Neural cell (in vitro differentiated cells): ENCODE results near the gene MCOLN3. TPM values are rescaled to one million over a fixed set of nuclear protein-coding genes. Genes with fewer than 3 reads are reported as not detected.
A peak's percentile ranks its signal among the peaks of the same experiment; 100 is the strongest.

Source experiments
- H2AFZ ChIP-seq: fragments of 200-600, 300-800 bp; sonication (generic), shearing (Covaris generic); 2 replicates; pipeline ENCODE4 v1.6.0; 2014; ENCODE audit warnings: low read depth, mild to moderate bottlenecking, antibody characterized with exemption, low read length, moderate library complexity
- H3F3A ChIP-seq: fragments of 200-600 bp; shearing (Covaris generic); 2 replicates; pipeline ENCODE4 v1.6.1; 2016; ENCODE audit warnings: mild to moderate bottlenecking, moderate library complexity, mixed read lengths, antibody characterized with exemption, low read length; ENCODE audit not compliant: insufficient read depth, poor library complexity, severe bottlenecking
- H3K27ac ChIP-seq: fragments of 200-600, 300-800 bp; sonication (generic), shearing (Covaris generic); 2 replicates; pipeline ENCODE4 v1.5.1; 2014; ENCODE audit warnings: mild to moderate bottlenecking, low read length, moderate library complexity
- H3K27me3 ChIP-seq: fragments of 300-800, 200-600 bp; sonication (generic), shearing (Covaris generic); 2 replicates; pipeline ENCODE4 v1.6.0; 2014; ENCODE audit warnings: mild to moderate bottlenecking, low read depth, low read length, moderate library complexity; ENCODE audit not compliant: insufficient read depth
- H3K36me3 ChIP-seq: fragments of 300-800, 200-600 bp; sonication (generic), shearing (Covaris generic); 2 replicates; pipeline ENCODE4 v1.5.1; 2014; ENCODE audit warnings: mild to moderate bottlenecking, antibody characterized with exemption, low read length, moderate library complexity; ENCODE audit not compliant: insufficient read depth
- H3K4me2 ChIP-seq: fragments of 300-800, 200-600 bp; sonication (generic), shearing (Covaris generic); 2 replicates; pipeline ENCODE4 v1.6.0; 2014; ENCODE audit warnings: mild to moderate bottlenecking, low read length
- H3K4me3 ChIP-seq: fragments of 300-800, 200-600 bp; sonication (generic), shearing (Covaris generic); 2 replicates; pipeline ENCODE4 v1.5.1; 2014; ENCODE audit warnings: mild to moderate bottlenecking, low read length, moderate library complexity
- H3K79me2 ChIP-seq: fragments of 200-600 bp; shearing (Covaris generic); replicated peaks from 2 replicates; pipeline ENCODE4 v1.6.0; 2014; ENCODE audit warnings: mild to moderate bottlenecking, low read length, moderate library complexity; ENCODE audit not compliant: insufficient read depth
- H3K9ac ChIP-seq: fragments of 300-800, 200-600 bp; sonication (generic), shearing (Covaris generic); 2 replicates; pipeline ENCODE4 v1.6.1; 2016; ENCODE audit warnings: mild to moderate bottlenecking, low read length, mixed read lengths
- H3K9me2 ChIP-seq: fragments of 200-600 bp; shearing (Covaris generic); 2 replicates; pipeline ENCODE4 v1.6.1; 2016; ENCODE audit warnings: mild to moderate bottlenecking, low read length, mixed read lengths; ENCODE audit not compliant: insufficient read depth
- H3K9me3 ChIP-seq: fragments of 200-600, 300-800 bp; sonication (generic), shearing (Covaris generic); 2 replicates; pipeline ENCODE4 v1.6.1; 2016; ENCODE audit warnings: mild to moderate bottlenecking, mixed run types, low read length, moderate library complexity, mixed read lengths
- H4K20me1 ChIP-seq: fragments of 200-600 bp; shearing (Covaris generic); 2 replicates; pipeline ENCODE4 v1.6.1; 2016; ENCODE audit warnings: mild to moderate bottlenecking, mixed run types; ENCODE audit not compliant: insufficient read depth
- CTCF ChIP-seq: fragments of 450-650 bp; IDR thresholded peaks from 2 replicates; pipeline ENCODE4 v1.5.1; 2014; ENCODE audit warnings: antibody characterized with exemption, mild to moderate bottlenecking, moderate library complexity; ENCODE audit not compliant: poor library complexity, severe bottlenecking
- EP300 ChIP-seq: fragments of 450-650 bp; conservative IDR thresholded peaks from 2 replicates; pipeline ENCODE4 v1.6.1; 2014; ENCODE audit warnings: antibody characterized with exemption, mild to moderate bottlenecking, moderate library complexity; ENCODE audit not compliant: poor library complexity, severe bottlenecking
- EZH2 ChIP-seq: fragments of 200-600, 300-800 bp; shearing (Covaris generic), sonication (generic); IDR thresholded peaks from 2 replicates; pipeline ENCODE4 v1.6.1; 2014; ENCODE audit warnings: antibody characterized with exemption, low read length, borderline replicate concordance, mild to moderate bottlenecking; ENCODE audit not compliant: insufficient read depth, poor library complexity, severe bottlenecking
- MXI1 ChIP-seq: fragments of 450-650 bp; conservative IDR thresholded peaks from 2 replicates; pipeline ENCODE4 v1.6.1; 2014; ENCODE audit warnings: antibody characterized with exemption, mild to moderate bottlenecking; ENCODE audit not compliant: poor library complexity, severe bottlenecking
- POLR2AphosphoS5 ChIP-seq: IDR thresholded peaks from 2 replicates; pipeline ENCODE4 v1.6.1; 2012
- RAD21 ChIP-seq: fragments of 450-650 bp; conservative IDR thresholded peaks from 2 replicates; pipeline ENCODE4 v1.6.1; 2014; ENCODE audit warnings: antibody characterized with exemption, mild to moderate bottlenecking, moderate library complexity
- REST ChIP-seq: IDR thresholded peaks from 2 replicates; pipeline ENCODE4 v1.6.1; 2012; ENCODE audit warnings: borderline replicate concordance
- SMC3 ChIP-seq: fragments of 450-650 bp; conservative IDR thresholded peaks from 2 replicates; pipeline ENCODE4 v1.6.1; 2014; ENCODE audit warnings: antibody characterized with exemption, mild to moderate bottlenecking, moderate library complexity; ENCODE audit not compliant: poor library complexity
- TAF1 ChIP-seq: IDR thresholded peaks from 2 replicates; pipeline ENCODE4 v1.6.1; 2012; ENCODE audit warnings: low read depth
- polyA plus RNA-seq: library from polyadenylated mRNA; depleted of rRNA; stranded (reverse); fragments of >200 nt; gene quantifications from 2 replicates; pipeline ENCODE4 v1.2.3, GENCODE V29; 2014

Gene MCOLN3
- polyA plus RNA-seq, 1 donor from 2014 or later = not detected

- TF ChIP-seq POLR2AphosphoS5 = peak; percentile 64
- peak; percentile 20 for TF ChIP-seq MXI1
- peak; percentile 75 for TF ChIP-seq EP300
- no peak for TF ChIP-seq REST
- Histone ChIP-seq H3F3A (no peaks in the 10 kb centered on the region), H3K27ac (no peak overlapping the region), H3K27me3 (no peaks in the 10 kb centered on the region), H3K9me3 (no peaks in the 10 kb centered on the region), H4K20me1 (no peaks in the 10 kb centered on the region), H3K4me3 (no peak overlapping the region), H3K4me2 (no peak overlapping the region), H3K79me2 (no peaks in the 10 kb centered on the region), H2AFZ (no peak overlapping the region), H3K9me2 (no peaks in the 10 kb centered on the region), H3K36me3 (no peaks in the 10 kb centered on the region), H3K9ac (no peak overlapping the region)
These were observed 17.2 kb upstream of the MCOLN3 start for GRCh38 chr1:85065550-85065949.

- no peaks in the 10 kb centered on the region for H4K20me1 ChIP-seq
- H3K9me3 ChIP-seq = no peaks in the 10 kb centered on the region
- H3K36me3 ChIP-seq = no peaks in the 10 kb centered on the region
- H3K9me2 ChIP-seq = no peaks in the 10 kb centered on the region
- peak overlapping the region; percentile 57 for H3K4me2 ChIP-seq
- H3K79me2 ChIP-seq = no peaks in the 10 kb centered on the region
- H2AFZ ChIP-seq = no peak overlapping the region
- no peak overlapping the region for H3K27ac ChIP-seq
- no peaks in the 10 kb centered on the region for H3F3A ChIP-seq
- peak overlapping the region; percentile 62 for H3K4me3 ChIP-seq
- H3K9ac ChIP-seq = no peak overlapping the region
- no peaks in the 10 kb centered on the region for H3K27me3 ChIP-seq
- TF ChIP-seq EP300 = no peak
- no peak for TF ChIP-seq SMC3
- TF ChIP-seq CTCF = peak; percentile 5
- TF ChIP-seq MXI1 = peak; percentile 39
- TF ChIP-seq EZH2 = no peak
- no peak for TF ChIP-seq POLR2AphosphoS5
- no peak for TF ChIP-seq RAD21
- TF ChIP-seq TAF1 = no peak
- TF ChIP-seq REST = no peak
These were observed 14.2 kb upstream of the MCOLN3 start for GRCh38 chr1:85062425-85063026.
